OCI-LY3 (cell line): ENCODE measurements around the gene MTHFD2L.

Experiments used
- H2AFZ ChIP-seq: fragments of 200-600, 300-600 bp; shearing (Covaris generic); 2 replicates; pipeline ENCODE4 v1.6.0; 2014; ENCODE audit warnings: antibody characterized with exemption, low read depth, low read length
- H3K27ac ChIP-seq: fragments of 200-600, 300-600 bp; sonication (generic); 2 replicates; pipeline ENCODE4 v1.5.1; 2014; ENCODE audit warnings: mild to moderate bottlenecking, low read length, moderate library complexity, mixed read lengths
- H3K27me3 ChIP-seq: fragments of 200-600, 300-600 bp; sonication (generic); 2 replicates; pipeline ENCODE4 v1.6.1; 2014; ENCODE audit warnings: low read depth, low read length, mixed read lengths
- H3K36me3 ChIP-seq: fragments of 200-600, 300-600 bp; sonication (generic); replicated peaks from 2 replicates; pipeline ENCODE3; 2014; ENCODE audit warnings: low read depth, low read length, mixed read lengths
- H3K4me1 ChIP-seq: fragments of 300-600, 200-600 bp; sonication (generic); 2 replicates; pipeline ENCODE4 v1.6.1; 2014; ENCODE audit warnings: low read length, mixed read lengths
- H3K4me2 ChIP-seq: fragments of 200-600, 300-600 bp; sonication (generic); 2 replicates; pipeline ENCODE4 v1.6.1; 2014; ENCODE audit warnings: low read length, mixed read lengths
- H3K4me3 ChIP-seq: fragments of 300-600, 200-600 bp; sonication (generic); 2 replicates; pipeline ENCODE4 v1.5.1; 2014; ENCODE audit warnings: antibody characterized with exemption, mild to moderate bottlenecking, low read length, moderate library complexity
- H3K79me2 ChIP-seq: fragments of 300-600, 200-600 bp; shearing (Covaris generic); 2 replicates; pipeline ENCODE4 v1.6.1; 2014; ENCODE audit warnings: mild to moderate bottlenecking, low read length, mixed read lengths
- H3K9ac ChIP-seq: fragments of 300-600, 200-600 bp; shearing (Covaris generic); 2 replicates; pipeline ENCODE4 v1.6.0; 2014; ENCODE audit warnings: mild to moderate bottlenecking, low read length, moderate library complexity
- H3K9me3 ChIP-seq: fragments of 200-600, 300-600 bp; shearing (Covaris generic); 2 replicates; pipeline ENCODE4 v1.6.1; 2014; ENCODE audit warnings: low read length, mixed read lengths; ENCODE audit not compliant: insufficient read depth
- H4K20me1 ChIP-seq: fragments of 200-600, 300-600 bp; sonication (generic); 2 replicates; pipeline ENCODE4 v1.6.1; 2016; ENCODE audit warnings: low read length, mixed read lengths; ENCODE audit not compliant: insufficient read depth
- EZH2phosphoT487 ChIP-seq: fragments of 200-600 bp; shearing (Covaris generic); IDR thresholded peaks from 2 replicates; pipeline ENCODE4 v1.6.1; 2018; ENCODE audit warnings: antibody characterized with exemption, mixed run types, low read depth
- TF ChIP-seq, protein P1 (sequence below): fragments of 200-600, 300-600 bp; sonication (generic); IDR thresholded peaks from 2 replicates; pipeline ENCODE4 v1.5.1; 2014; ENCODE audit warnings: antibody characterized with exemption, low read length, low read depth

MTHFD2L gene

DNA sequence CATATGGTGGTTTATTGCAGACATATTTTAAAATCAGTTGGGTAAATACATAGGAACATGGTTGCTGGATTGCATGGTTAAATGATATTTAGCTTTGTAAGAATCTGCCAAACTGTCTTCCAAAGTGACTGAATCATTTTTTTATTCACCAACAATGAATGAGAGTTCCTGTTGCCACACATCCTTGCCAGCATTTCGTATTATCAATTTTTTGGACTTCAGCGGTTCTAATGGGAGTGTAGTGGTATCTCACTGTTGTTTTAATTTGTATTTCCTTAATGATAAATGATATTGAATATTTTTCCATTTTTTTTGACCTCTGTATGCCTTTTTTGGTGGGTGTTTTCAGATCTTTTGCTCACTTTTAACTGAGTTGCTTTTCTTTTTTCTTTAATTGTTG lies 1.4 kb upstream of the MTHFD2L start:
- Histone ChIP-seq H3K27ac (no peak overlapping the region), H3K27me3 (peaks cover 6% of the 10 kb centered on the region; the same call in 1 of the 2 replicates), H3K4me1 (peaks cover 12% of the 10 kb centered on the region), H2AFZ (no peak overlapping the region), H3K9ac (no peak overlapping the region), H4K20me1 (no peaks in the 10 kb centered on the region), H3K4me2 (no peak overlapping the region), H3K9me3 (no peaks in the 10 kb centered on the region), H3K4me3 (no peak overlapping the region), H3K36me3 (peaks cover 13% of the 10 kb centered on the region), H3K79me2 (peaks cover 31% of the 10 kb centered on the region)
- TF ChIP-seq, protein P1, sequence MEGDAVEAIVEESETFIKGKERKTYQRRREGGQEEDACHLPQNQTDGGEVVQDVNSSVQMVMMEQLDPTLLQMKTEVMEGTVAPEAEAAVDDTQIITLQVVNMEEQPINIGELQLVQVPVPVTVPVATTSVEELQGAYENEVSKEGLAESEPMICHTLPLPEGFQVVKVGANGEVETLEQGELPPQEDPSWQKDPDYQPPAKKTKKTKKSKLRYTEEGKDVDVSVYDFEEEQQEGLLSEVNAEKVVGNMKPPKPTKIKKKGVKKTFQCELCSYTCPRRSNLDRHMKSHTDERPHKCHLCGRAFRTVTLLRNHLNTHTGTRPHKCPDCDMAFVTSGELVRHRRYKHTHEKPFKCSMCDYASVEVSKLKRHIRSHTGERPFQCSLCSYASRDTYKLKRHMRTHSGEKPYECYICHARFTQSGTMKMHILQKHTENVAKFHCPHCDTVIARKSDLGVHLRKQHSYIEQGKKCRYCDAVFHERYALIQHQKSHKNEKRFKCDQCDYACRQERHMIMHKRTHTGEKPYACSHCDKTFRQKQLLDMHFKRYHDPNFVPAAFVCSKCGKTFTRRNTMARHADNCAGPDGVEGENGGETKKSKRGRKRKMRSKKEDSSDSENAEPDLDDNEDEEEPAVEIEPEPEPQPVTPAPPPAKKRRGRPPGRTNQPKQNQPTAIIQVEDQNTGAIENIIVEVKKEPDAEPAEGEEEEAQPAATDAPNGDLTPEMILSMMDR, result no peak
- no peak for TF ChIP-seq EZH2phosphoT487

DNA sequence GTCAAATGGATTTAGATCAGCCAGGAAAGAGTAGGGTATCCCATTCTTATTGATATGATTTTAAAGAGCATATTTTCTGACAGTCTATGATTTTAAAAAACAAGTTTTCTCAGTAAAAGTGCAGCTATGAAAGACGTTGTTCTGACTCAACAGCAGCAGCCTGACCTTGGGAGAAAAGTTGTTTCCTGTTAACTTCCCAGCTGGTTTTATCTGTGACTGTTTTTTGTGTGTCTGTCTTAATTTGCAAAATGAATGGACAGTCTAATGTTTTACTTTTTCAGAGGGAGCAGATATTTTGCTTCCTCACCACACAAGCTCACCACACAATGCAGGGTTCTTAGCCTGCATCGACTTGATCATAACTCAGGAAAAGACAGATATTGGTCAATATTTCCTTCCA lies 764 bp upstream of the MTHFD2L start:
- H3K4me3 ChIP-seq, result peak overlapping the region; percentile 82
- TF ChIP-seq EZH2phosphoT487, result no peak
- TF ChIP-seq, protein P1, result no peak
- peaks cover 19% of the 10 kb centered on the region for H3K36me3 ChIP-seq
- peaks cover 6% of the 10 kb centered on the region; the same call in 1 of the 2 replicates for H3K27me3 ChIP-seq
- H2AFZ ChIP-seq, result peak overlapping the region; percentile 98
- H3K79me2 ChIP-seq, result peaks cover 34% of the 10 kb centered on the region
- H3K9ac ChIP-seq, result peak overlapping the region; percentile 71
- no peaks in the 10 kb centered on the region for H4K20me1 ChIP-seq
- no peaks in the 10 kb centered on the region for H3K9me3 ChIP-seq
- H3K4me2 ChIP-seq, result peak overlapping the region; percentile 93
- H3K4me1 ChIP-seq, result peaks cover 12% of the 10 kb centered on the region
- no peak overlapping the region for H3K27ac ChIP-seq

GRCh38 chr4:74158466-74159142 lies 686 bp downstream of the MTHFD2L start:
- Histone ChIP-seq H3K27ac (0 out of 2 replicates have a peak overlapping the region, but pooled peaks have one; percentile 29), H3K9me3 (no peaks in the 10 kb centered on the region), H3K27me3 (peaks cover 6% of the 10 kb centered on the region; the same call in 1 of the 2 replicates), H3K9ac (peak overlapping the region; percentile 71), H3K36me3 (peaks cover 20% of the 10 kb centered on the region), H2AFZ (peak overlapping the region; percentile 8; the same call in 1 of the 2 replicates), H4K20me1 (no peaks in the 10 kb centered on the region), H3K79me2 (peaks cover 36% of the 10 kb centered on the region), H3K4me2 (peak overlapping the region; percentile 93), H3K4me3 (peak overlapping the region; percentile 82), H3K4me1 (peaks cover 12% of the 10 kb centered on the region)
- TF ChIP-seq, protein P1, result no peak
- no peak for TF ChIP-seq EZH2phosphoT487

- peaks cover 6% of the 10 kb centered on the region; the same call in 1 of the 2 replicates for H3K27me3 ChIP-seq
- H3K79me2 ChIP-seq, result peaks cover 36% of the 10 kb centered on the region
- no peak overlapping the region for H3K27ac ChIP-seq
- peak overlapping the region; percentile 93 for H3K4me2 ChIP-seq
- no peak overlapping the region for H2AFZ ChIP-seq
- peak overlapping the region; percentile 82 for H3K4me3 ChIP-seq
- peaks cover 20% of the 10 kb centered on the region for H3K36me3 ChIP-seq
- TF ChIP-seq, protein P1, result no peak
- no peak for TF ChIP-seq EZH2phosphoT487
- no peaks in the 10 kb centered on the region for H4K20me1 ChIP-seq
- peaks cover 12% of the 10 kb centered on the region for H3K4me1 ChIP-seq
- peak overlapping the region; percentile 71 for H3K9ac ChIP-seq
- no peaks in the 10 kb centered on the region for H3K9me3 ChIP-seq
These were observed 1.3 kb downstream of the MTHFD2L start for GRCh38 chr4:74159143-74159709.
